ENCODE data around the gene MRPL43.

The MRPL43 gene

GRCh38 chr10:100963826-100964225, 23.5 kb downstream of the MRPL43 start:
- H3K79me2 ChIP-seq (ENCODE audit: insufficient read depth, low read depth), result no peaks in the 10 kb centered on the region
- H3K36me3 ChIP-seq (ENCODE audit: insufficient read depth), result no peaks in the 10 kb centered on the region
- H2AFZ ChIP-seq (ENCODE audit: low read depth), result no peak overlapping the region
- no peaks in the 10 kb centered on the region for H3K27me3 ChIP-seq (ENCODE audit: insufficient read depth, low read depth)
- H4K20me1 ChIP-seq (ENCODE audit: insufficient read depth), result no peaks in the 10 kb centered on the region
- no peak overlapping the region for H3K4me3 ChIP-seq (IDR thresholded peaks at IDR 0.05; ENCODE audit: insufficient read depth, low read depth, low read length)
- H3K27ac ChIP-seq, result no peak overlapping the region
- H3K9ac ChIP-seq, result no peak overlapping the region
- TF ChIP-seq, protein P1, sequence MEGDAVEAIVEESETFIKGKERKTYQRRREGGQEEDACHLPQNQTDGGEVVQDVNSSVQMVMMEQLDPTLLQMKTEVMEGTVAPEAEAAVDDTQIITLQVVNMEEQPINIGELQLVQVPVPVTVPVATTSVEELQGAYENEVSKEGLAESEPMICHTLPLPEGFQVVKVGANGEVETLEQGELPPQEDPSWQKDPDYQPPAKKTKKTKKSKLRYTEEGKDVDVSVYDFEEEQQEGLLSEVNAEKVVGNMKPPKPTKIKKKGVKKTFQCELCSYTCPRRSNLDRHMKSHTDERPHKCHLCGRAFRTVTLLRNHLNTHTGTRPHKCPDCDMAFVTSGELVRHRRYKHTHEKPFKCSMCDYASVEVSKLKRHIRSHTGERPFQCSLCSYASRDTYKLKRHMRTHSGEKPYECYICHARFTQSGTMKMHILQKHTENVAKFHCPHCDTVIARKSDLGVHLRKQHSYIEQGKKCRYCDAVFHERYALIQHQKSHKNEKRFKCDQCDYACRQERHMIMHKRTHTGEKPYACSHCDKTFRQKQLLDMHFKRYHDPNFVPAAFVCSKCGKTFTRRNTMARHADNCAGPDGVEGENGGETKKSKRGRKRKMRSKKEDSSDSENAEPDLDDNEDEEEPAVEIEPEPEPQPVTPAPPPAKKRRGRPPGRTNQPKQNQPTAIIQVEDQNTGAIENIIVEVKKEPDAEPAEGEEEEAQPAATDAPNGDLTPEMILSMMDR (conservative IDR thresholded peaks at IDR 0.05; ENCODE audit: low read depth, low read length), result no peak
- peaks cover 6% of the 10 kb centered on the region for H3K4me1 ChIP-seq (ENCODE audit: low read depth, poor library complexity, severe bottlenecking)
- no peak overlapping the region for H3K4me2 ChIP-seq

DNA sequence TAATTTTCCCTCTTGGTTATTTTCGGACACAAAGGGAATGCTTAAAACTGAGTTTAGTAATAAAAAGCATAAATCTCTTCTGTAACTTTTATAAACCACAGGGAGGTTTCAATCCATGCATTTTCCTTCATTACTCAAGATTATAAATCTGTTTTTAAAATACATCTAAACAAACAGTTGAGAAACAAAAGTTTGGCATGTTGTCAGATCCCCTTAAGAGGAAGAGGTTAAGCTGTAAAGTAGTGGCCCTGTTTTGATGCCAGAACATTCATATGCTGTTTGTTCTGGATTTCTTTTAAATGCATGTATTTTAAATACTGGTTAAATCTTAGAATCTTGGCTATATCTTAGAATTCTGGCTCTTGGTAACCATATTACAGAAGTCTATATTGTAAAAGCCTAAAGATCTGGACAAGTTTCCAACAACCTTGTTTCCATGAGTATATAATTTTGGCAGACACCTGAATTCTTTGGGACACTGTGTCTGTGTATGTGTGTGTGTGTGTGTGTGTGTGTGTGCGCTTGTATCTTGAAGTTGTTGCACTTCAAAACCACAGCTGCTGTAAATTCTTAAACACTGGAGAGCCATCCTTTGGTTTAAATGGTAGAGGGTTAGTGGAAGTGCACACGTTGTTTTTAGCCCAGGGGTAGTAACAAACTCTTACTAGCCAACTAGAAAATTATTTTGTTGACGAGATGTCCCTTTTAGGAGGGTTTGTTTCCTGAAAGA, 24.8 kb downstream of the MRPL43 start:
- H4K20me1 ChIP-seq (ENCODE audit: insufficient read depth), result no peaks in the 10 kb centered on the region
- TF ChIP-seq, protein P1 (conservative IDR thresholded peaks at IDR 0.05; ENCODE audit: low read depth, low read length), result no peak
- no peak overlapping the region for H3K9ac ChIP-seq
- no peaks in the 10 kb centered on the region for H3K36me3 ChIP-seq (ENCODE audit: insufficient read depth)
- H3K4me3 ChIP-seq (IDR thresholded peaks at IDR 0.05; ENCODE audit: insufficient read depth, low read depth, low read length), result no peak overlapping the region
- no peaks in the 10 kb centered on the region for H3K4me1 ChIP-seq (ENCODE audit: low read depth, poor library complexity, severe bottlenecking)
- no peaks in the 10 kb centered on the region for H3K79me2 ChIP-seq (ENCODE audit: insufficient read depth, low read depth)
- no peaks in the 10 kb centered on the region for H3K27me3 ChIP-seq (ENCODE audit: insufficient read depth, low read depth)
- H2AFZ ChIP-seq (ENCODE audit: low read depth), result no peak overlapping the region
- no peak overlapping the region for H3K4me2 ChIP-seq
- H3K27ac ChIP-seq, result no peak overlapping the region

DNA sequence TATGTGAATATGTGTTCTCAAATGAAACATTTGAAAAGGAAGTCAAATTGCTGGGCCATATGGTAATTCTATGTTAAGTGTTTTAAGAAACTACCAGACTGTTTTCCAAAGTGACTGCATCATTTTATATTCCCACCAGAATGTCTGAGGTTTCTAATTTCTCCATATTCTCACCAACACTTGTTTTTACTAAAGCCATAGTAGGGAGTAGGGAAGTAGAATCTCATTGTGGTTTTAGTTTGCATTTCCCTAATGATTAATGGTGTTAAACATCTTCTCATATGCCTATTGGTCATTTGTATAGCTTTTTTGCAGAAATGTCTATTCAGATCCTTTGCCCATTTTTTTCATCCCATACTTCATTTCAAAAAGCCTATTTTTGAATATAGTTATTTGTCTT, 27.0 kb downstream of the MRPL43 start:
- Histone ChIP-seq H3K4me1 (ENCODE audit: low read depth, poor library complexity, severe bottlenecking) (no peaks in the 10 kb centered on the region), H3K4me3 (IDR thresholded peaks at IDR 0.05; ENCODE audit: insufficient read depth, low read depth, low read length) (no peak overlapping the region), H3K4me2 (no peak overlapping the region), H3K27ac (no peak overlapping the region), H3K27me3 (ENCODE audit: insufficient read depth, low read depth) (no peaks in the 10 kb centered on the region), H3K9ac (no peak overlapping the region), H3K36me3 (ENCODE audit: insufficient read depth) (no peaks in the 10 kb centered on the region), H3K79me2 (ENCODE audit: insufficient read depth, low read depth) (no peaks in the 10 kb centered on the region), H4K20me1 (ENCODE audit: insufficient read depth) (no peaks in the 10 kb centered on the region), H2AFZ (ENCODE audit: low read depth) (no peak overlapping the region)
- TF ChIP-seq, protein P1 (conservative IDR thresholded peaks at IDR 0.05; ENCODE audit: low read depth, low read length), result no peak

GRCh38 chr10:100948916-100949315, 38.4 kb downstream of the MRPL43 start:
- Histone ChIP-seq H3K27ac (no peak overlapping the region), H3K36me3 (ENCODE audit: insufficient read depth) (0 out of 2 replicates have a peak, but pooled peaks cover 3% of the 10 kb centered on the region), H2AFZ (ENCODE audit: low read depth) (no peak overlapping the region), H3K9ac (no peak overlapping the region), H3K4me2 (no peak overlapping the region), H3K27me3 (ENCODE audit: insufficient read depth, low read depth) (no peaks in the 10 kb centered on the region), H3K79me2 (ENCODE audit: insufficient read depth, low read depth) (no peaks in the 10 kb centered on the region), H4K20me1 (ENCODE audit: insufficient read depth) (no peaks in the 10 kb centered on the region), H3K4me3 (IDR thresholded peaks at IDR 0.05; ENCODE audit: insufficient read depth, low read depth, low read length) (no peak overlapping the region), H3K4me1 (ENCODE audit: low read depth, poor library complexity, severe bottlenecking) (no peaks in the 10 kb centered on the region)
- TF ChIP-seq, protein P1 (conservative IDR thresholded peaks at IDR 0.05; ENCODE audit: low read depth, low read length), result no peak

Measured in KMS-11 (cell line).